GM12873 (cell line): Measurements from ENCODE around the gene LIMK2.

Source experiments
- CTCF ChIP-seq: IDR thresholded peaks from 2 replicates; pipeline ENCODE4 v1.5.1; 2012; ENCODE audit warnings: low read depth, mild to moderate bottlenecking, moderate library complexity, low read length, control low read depth; ENCODE audit not compliant: insufficient read depth; ENCODE audit errors: missing control alignments

The LIMK2 gene

DNA sequence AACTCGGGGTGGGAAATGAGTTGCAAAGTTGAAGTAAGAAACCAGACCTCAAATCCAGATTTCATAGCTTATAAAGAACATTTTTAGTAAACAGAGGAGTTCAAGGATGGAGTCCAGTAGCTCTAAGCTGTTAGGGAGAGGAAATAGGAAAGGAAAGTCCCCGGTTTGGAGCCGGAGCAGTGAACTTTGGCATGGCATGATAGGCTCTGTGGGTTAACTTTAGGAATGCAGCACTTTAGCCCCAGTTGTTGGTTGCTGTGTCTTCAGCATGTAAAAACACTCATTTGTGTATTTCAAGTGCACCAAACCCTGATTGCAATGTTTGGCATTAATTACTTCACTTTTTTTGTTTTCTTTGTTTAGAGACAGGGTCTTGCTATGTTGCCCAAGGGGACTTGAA lies 88.8 kb downstream of the LIMK2 start:
- no peak for TF ChIP-seq CTCF

- no peak for TF ChIP-seq CTCF
These were observed 89.9 kb downstream of the LIMK2 start for GRCh38 chr22:31302006-31302405.

- TF ChIP-seq CTCF = no peak
These were observed 90.4 kb downstream of the LIMK2 start for GRCh38 chr22:31302537-31302936.

DNA sequence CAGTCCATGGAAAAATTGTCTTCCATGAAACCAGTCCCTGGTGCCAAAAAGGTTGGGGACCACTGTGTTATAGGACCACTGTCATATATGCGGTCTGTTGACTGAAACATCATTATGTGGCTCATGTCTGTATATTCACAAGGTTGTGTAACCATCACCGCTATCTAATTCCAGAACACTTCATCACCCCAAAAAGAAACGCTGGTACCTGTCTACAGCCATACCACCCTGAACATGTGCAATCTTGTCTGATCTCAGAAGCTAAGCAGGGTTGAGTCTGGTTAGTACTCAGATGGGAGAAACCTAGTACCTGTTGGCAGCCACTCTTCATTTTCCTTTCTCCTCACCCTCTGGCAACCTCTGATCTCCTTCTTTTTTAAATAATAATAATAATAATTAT lies 93.1 kb downstream of the LIMK2 start:
- no peak for TF ChIP-seq CTCF

DNA sequence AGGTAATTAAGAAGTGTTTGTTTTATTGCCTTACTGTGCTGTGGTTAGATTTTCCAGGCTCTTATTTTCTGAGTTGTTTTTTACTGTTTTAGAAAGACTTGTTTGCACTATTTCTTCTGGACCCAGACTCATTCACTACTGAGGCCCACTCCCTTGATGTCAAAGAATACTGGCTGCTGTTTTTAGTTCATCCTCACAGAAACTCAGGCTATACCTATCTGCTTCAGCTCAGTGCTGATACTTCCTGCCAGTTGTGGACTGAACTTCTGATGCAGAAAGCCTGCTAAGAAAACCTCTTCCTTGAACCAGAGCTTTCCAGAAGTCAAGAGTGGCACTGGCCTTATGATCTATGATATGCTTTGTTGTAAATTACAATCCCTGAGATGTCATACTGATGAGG lies 96.1 kb downstream of the LIMK2 start:
- TF ChIP-seq CTCF = no peak

DNA sequence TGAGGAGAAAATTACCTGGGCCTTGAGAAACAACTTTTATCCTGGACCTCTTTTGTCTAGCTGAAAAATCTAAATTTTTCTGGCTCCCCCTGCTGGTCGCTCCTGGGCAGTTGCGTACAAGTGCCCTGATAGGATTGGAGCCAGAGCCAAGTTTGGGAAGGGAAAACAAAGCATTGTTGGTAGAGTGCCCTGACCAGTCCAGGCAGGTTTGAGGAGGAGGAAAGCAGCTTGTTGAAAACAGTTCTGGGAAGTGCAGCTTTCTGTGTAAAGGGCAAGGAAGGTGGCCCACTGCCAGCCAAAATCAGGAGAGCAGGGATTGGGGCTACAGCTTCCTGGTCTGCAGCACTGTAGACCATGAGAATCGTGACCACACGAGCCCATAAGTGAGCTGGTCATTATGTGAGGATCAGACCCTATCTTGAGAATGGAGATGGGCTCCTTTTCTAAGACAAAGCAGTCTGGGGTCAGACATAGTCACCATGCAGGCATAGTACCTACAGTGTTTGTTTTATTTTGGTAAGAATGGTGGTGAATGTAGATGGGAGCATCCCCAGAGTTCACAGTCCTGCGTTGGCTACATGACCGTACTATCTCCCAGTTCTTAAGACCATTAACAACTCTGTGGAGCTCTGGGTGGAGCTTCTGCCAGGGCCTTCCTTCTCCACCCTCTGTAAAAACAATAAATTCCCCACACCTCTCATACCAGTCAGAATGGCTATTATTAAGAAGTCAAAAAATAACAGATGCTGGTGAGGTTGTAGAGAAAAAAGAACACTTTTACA lies 101.5 kb downstream of the LIMK2 start:
- TF ChIP-seq CTCF = peak; percentile 78

GRCh38 chr22:31321421-31321820 lies 109.3 kb downstream of the LIMK2 start:
- TF ChIP-seq CTCF = no peak
